ENCODE results near the gene TBC1D13. TPM values are rescaled to one million over a fixed set of nuclear protein-coding genes. Genes with fewer than 3 reads are reported as not detected.

TBC1D13 gene
- total RNA-seq, 1 experiment from 2014 or later, result 21.6 TPM

GRCh38 chr9:128818839-128819715 lies 32.0 kb downstream of the TBC1D13 start (continued):
- TF ChIP-seq ELF4 (CRISPR knock-in tag; IDR thresholded peaks at IDR 0.05; ENCODE audit: low read depth) (no peak), PREB (CRISPR knock-in tag; IDR thresholded peaks at IDR 0.05; ENCODE audit: borderline replicate concordance) (no peak), NFE2L1 (CRISPR knock-in tag; IDR thresholded peaks at IDR 0.05) (peak; percentile 78; the same call in 1 of the 2 replicates), E2F5 (CRISPR knock-in tag; IDR thresholded peaks at IDR 0.05) (0 out of 2 replicates have a peak, but pooled peaks have one; percentile 72), FOXP4 (CRISPR knock-in tag; IDR thresholded peaks at IDR 0.05) (peak; percentile 44), E2F1 (CRISPR knock-in tag; IDR thresholded peaks at IDR 0.05) (peak; percentile 66; the same call in 1 of the 2 replicates)

GRCh38 chr9:128819716-128820664 lies 32.9 kb downstream of the TBC1D13 start:
- no peak for DNase-seq (ENCODE audit: low spot score)
- ATAC-seq, result no peak
- peaks cover 23% of the 10 kb centered on the region for H3K36me3 Mint-ChIP-seq
- H3K4me1 Mint-ChIP-seq, result peaks cover 3% of the 10 kb centered on the region
- H3K4me3 Mint-ChIP-seq, result peak overlapping the region; percentile 71
- no peaks in the 10 kb centered on the region for H3K9me3 Mint-ChIP-seq
- ChIA-PET POLR2A (interaction anchor here (0.6 to 2.8 kb wide), 2 partner anchors 8 to 101 kb away, joined by 4 to 26 read pairs; partner anchors contain the start of gene SPOUT1), CTCF (interaction anchor here (1.0 to 3.3 kb wide), 6 partner anchors 10 to 208 kb away, joined by 3 to 40 read pairs (median 16); partner anchors contain the start of genes SH3GLB2 and SPOUT1)
- H3K27ac Mint-ChIP-seq, result no peak overlapping the region
- no peaks in the 10 kb centered on the region for H3K27me3 Mint-ChIP-seq (ENCODE audit: low read depth)
- TF ChIP-seq GTF2I (CRISPR knock-in tag; conservative IDR thresholded peaks at IDR 0.05), result no peak
- no peak for TF ChIP-seq SMAD3 (CRISPR knock-in tag; IDR thresholded peaks at IDR 0.05; ENCODE audit: borderline replicate concordance)
- no peak for TF ChIP-seq ZNF425 (CRISPR knock-in tag; conservative IDR thresholded peaks at IDR 0.05)
- TF ChIP-seq ZNF416 (CRISPR knock-in tag; IDR thresholded peaks at IDR 0.05), result no peak
- TF ChIP-seq ATF1 (CRISPR knock-in tag; IDR thresholded peaks at IDR 0.05), result no peak
- TF ChIP-seq ATF3 (CRISPR knock-in tag; conservative IDR thresholded peaks at IDR 0.05), result no peak
- TF ChIP-seq KAT7 (CRISPR knock-in tag; IDR thresholded peaks at IDR 0.05; ENCODE audit: borderline replicate concordance), result no peak
- no peak for TF ChIP-seq RORB (CRISPR knock-in tag; IDR thresholded peaks at IDR 0.05)
- no peak for TF ChIP-seq TCF7 (CRISPR knock-in tag; IDR thresholded peaks at IDR 0.05; ENCODE audit: low read depth)
- no peak for TF ChIP-seq NR1H2 (CRISPR knock-in tag; IDR thresholded peaks at IDR 0.05)
- TF ChIP-seq ARID4B (CRISPR knock-in tag; IDR thresholded peaks at IDR 0.05; ENCODE audit: borderline replicate concordance), result no peak
- no peak for TF ChIP-seq IRF1 (CRISPR knock-in tag; IDR thresholded peaks at IDR 0.05)

Measured in WTC11 (cell line).